IgD-negative memory B cell (primary cell): ENCODE data around the gene ZNF592. TPM values are rescaled to one million over a fixed set of nuclear protein-coding genes. Genes with fewer than 3 reads are reported as not detected.

Experiments used
- H3K27ac Mint-ChIP-seq, 3 donors: one replicate each; pipeline ENCODE4 v1.8.0; 2020 to 2022; ENCODE audit warnings: mild to moderate bottlenecking in 3 of 3, mixed read lengths in 3 of 3, moderate library complexity in 1 of 3
- H3K27me3 Mint-ChIP-seq: one replicate; pipeline ENCODE4 v1.8.0; 2021; ENCODE audit warnings: mixed read lengths
- H3K36me3 Mint-ChIP-seq: one replicate; pipeline ENCODE4 v1.8.0; 2020; ENCODE audit warnings: mild to moderate bottlenecking, mixed read lengths
- H3K4me1 Mint-ChIP-seq, 3 donors: one replicate each; pipeline ENCODE4 v1.8.0; 2020 to 2022; ENCODE audit warnings: mixed read lengths in 3 of 3, mild to moderate bottlenecking in 1 of 3
- H3K4me3 Mint-ChIP-seq, 4 donors: one replicate each; pipeline ENCODE4 v1.8.0; 2020 to 2022; ENCODE audit warnings: mild to moderate bottlenecking in 4 of 4, mixed read lengths in 4 of 4, moderate library complexity in 3 of 4
- H3K9me3 Mint-ChIP-seq, 3 donors: one replicate each; pipeline ENCODE4 v1.8.0; 2020 to 2021; ENCODE audit warnings: mixed read lengths in 3 of 3, mild to moderate bottlenecking in 1 of 3
- polyA plus RNA-seq: library from polyadenylated mRNA; unstranded; fragments of 300-500 nt; fragmentation: Illumina TruSeq; gene quantifications from one replicate; pipeline ENCODE4 v1.2.3, GENCODE V29; 2021

The ZNF592 gene
- polyA plus RNA-seq, 1 donor from 2014 or later, result 11.9 TPM

DNA sequence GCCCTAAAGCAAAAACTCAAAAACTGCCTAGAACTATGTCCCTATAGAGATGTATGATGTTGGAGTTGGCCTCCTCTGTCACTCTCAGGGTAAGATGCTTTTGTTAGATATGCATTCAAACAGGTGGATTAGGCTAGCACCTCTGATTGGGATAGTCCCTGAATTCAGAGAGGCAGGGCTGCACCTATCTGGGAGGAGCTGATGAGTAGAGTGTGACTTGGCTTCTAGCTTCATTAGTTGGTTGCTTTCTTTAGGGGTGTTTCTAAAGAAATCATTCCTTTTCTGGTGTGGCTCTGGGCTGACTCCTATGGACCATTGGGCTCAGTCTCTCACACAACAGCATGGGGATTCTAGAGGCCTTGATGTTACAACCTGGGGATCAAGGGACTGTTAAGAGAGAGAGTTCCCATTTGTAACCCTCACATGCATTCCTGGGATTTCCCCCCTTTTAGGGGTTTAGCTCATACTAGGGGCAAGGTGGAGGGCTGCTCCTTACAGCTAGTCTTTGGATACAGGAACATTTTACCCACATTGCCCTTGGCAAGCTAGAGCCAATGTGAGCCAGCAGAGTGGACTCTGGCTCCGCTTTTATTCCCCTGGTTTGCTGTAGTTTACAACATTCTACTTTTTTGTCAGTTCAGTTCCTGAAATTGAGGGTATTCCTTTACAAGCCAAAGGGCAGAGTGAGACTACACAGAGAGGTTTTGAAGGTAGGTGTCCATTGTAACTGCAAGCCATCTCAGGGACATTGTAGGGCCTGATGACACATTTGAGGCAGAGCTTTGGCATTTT is 7.5 kb downstream of the ZNF592 start:
- Mint-ChIP-seq H3K9me3 (no peaks in the 10 kb centered on the region), H3K27ac (no peak overlapping the region), H3K4me1 (peaks cover 38 to 48% (median 40%) of the 10 kb centered on the region in 3 donors), H3K4me3 (peak overlapping the region in 1 of 4 donors; percentile 63), H3K27me3 (no peaks in the 10 kb centered on the region), H3K36me3 (peaks cover 7% of the 10 kb centered on the region)

DNA sequence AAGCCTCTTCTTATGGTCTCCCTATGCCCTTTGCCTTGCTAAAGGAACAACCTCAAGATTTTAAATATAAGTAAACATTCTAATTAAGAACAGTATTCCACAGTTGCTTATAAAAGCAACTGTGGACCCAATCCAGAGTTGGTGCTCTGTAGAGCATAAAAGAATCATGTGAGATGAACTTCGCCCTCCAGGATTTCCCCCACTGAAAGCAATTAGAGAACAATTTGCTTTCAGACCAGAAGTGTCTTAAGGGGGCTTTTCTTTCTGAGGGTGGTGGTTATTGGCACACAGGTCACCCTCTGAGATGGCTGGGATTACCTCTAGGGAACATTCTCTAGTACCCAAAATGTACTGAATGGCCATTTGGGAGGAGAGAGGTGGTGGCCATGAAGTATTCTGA is 10.6 kb downstream of the ZNF592 start:
- Mint-ChIP-seq H3K9me3 (no peaks in the 10 kb centered on the region), H3K27me3 (no peaks in the 10 kb centered on the region), H3K4me3 (no peak overlapping the region), H3K27ac (peak overlapping the region in 1 of 3 donors; percentile 80), H3K4me1 (peaks cover 23 to 26% (median 23%) of the 10 kb centered on the region in 3 donors), H3K36me3 (peaks cover 1% of the 10 kb centered on the region)

DNA sequence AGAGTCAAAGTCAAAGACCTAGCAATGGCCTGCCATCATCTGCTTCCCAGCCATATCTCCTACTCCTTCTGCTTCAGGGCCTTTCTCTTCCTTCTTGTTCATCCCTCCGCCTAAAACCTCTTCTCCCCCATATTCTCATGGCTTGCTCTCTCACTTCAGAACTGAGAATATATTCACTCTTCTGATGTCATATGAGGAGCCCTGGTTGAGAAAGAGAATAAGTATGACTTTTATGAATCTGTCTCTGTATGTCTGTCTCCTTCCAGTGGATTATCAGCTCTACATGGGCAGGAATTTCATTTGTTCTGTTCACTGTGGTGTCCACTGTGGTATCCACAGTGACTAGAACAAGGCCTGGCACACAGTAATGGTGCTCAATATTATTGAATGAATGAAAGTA is 11.8 kb downstream of the ZNF592 start:
- Mint-ChIP-seq H3K27me3 (no peaks in the 10 kb centered on the region), H3K9me3 (no peaks in the 10 kb centered on the region), H3K36me3 (peaks cover 4% of the 10 kb centered on the region), H3K27ac (no peak overlapping the region), H3K4me1 (peaks cover 26 to 33% (median 29%) of the 10 kb centered on the region in 3 donors), H3K4me3 (no peak overlapping the region)

DNA sequence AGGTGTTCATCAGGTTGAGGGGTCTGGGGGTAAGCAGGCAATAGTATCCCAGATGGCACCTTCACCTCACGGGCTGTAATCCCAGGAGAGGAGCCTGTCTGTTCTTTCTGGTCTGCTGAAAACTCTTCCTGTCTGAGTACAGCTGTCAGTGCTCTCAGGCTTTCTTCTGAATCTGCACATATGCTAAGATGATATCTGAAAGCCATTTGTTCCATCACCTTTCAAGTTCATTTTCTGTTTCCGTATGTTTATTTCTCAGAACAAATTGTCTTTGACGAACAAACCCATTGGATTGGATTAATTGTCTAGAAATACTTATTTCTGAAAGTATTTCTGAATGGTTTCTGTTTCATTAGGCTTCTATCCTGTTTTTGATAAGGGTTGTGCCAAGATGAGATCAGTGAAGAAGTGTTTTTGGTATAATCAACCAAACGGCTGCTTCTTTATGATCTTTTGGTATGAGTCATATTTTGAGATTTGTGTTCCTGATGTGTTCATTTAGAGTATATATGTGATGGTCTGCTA is 13.3 kb downstream of the ZNF592 start:
- Mint-ChIP-seq H3K4me3 (no peak overlapping the region), H3K4me1 (peaks cover 19 to 29% (median 24%) of the 10 kb centered on the region in 3 donors), H3K9me3 (no peaks in the 10 kb centered on the region), H3K27ac (no peak overlapping the region), H3K36me3 (peaks cover 4% of the 10 kb centered on the region), H3K27me3 (no peaks in the 10 kb centered on the region)

DNA sequence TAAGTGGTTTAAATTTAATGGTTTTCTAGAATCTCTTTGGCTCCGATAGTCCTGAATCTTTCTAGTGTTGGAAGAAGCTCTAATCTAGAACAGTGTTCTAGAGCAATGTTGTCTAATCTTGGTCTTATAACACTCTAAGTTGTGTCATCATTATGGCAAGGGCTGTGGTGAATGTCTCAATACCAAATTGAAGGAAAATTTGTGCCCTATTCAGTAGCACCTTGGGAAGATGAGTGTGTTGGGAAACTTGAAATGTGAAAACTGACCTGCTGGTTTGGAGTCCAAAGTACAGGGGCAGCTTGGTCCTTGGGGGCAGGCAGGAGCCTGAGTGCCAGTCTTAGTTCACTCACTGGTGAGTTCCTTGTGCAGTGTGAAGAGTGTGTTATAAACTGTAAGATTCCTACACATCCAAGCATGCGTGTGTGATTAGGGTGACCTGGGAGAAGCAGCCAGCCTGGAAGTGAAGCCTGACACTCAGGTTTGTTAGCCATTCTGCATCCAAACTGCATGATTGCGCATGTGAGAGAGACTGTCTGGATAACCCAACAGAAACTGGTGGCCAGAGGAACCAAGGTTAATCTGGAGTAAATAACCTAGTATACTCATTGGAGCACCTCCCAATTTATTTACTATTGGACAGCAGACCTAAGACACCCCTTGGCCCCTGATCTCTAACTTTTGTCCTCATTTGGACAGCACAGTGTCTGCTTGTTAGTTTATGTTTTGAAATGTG is 14.6 kb downstream of the ZNF592 start:
- Mint-ChIP-seq H3K4me1 (peaks cover 19 to 29% (median 22%) of the 10 kb centered on the region in 3 donors), H3K4me3 (no peak overlapping the region), H3K9me3 (no peaks in the 10 kb centered on the region), H3K27me3 (no peaks in the 10 kb centered on the region), H3K27ac (no peak overlapping the region), H3K36me3 (peaks cover 8% of the 10 kb centered on the region)

DNA sequence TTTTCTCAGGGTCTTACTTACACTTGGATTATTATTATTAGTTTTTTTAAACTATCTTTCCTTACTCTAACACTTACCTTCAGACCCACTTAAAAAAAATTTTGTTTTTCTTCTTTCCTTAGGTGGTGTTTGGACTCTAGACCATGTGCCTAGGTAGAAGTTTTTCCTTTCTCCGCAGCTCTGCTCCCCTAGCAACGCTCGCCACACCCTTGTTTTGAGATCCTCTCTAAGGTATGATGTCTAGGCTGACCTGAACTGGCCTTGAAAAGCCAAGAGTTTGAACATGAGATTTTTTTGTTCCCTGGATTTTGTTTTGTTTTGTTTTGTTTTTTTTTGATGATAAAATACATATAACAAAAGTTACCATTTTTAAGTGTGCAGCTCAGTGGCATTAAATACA is 16.2 kb downstream of the ZNF592 start:
- Mint-ChIP-seq H3K4me3 (no peak overlapping the region), H3K27ac (peak overlapping the region in 2 of 3 donors; percentile 28 to 76), H3K4me1 (peaks cover 16 to 26% (median 18%) of the 10 kb centered on the region in 3 donors)

DNA sequence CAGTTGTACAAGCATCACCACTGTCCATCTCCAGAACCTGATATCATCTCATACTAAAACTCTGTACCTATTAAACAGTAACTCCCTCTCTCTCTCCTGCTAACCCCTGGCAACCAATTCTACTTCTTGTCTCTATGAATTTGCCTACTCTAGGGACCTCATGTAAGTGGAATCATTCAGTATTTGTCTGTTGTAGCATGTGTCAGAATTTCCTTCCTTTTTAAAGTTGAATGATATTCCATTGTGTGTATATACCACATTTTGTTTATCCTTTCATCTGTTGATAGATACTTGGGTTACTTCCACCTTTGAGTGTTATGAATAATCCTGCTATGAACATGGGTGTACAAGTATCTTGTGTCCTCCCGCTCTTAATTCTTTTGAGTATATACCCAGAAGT is 16.6 kb downstream of the ZNF592 start:
- Mint-ChIP-seq H3K9me3 (no peaks in the 10 kb centered on the region), H3K27me3 (no peaks in the 10 kb centered on the region), H3K36me3 (peaks cover 15% of the 10 kb centered on the region), H3K27ac (peak overlapping the region in 1 of 3 donors; percentile 28), H3K4me3 (no peak overlapping the region), H3K4me1 (peaks cover 16 to 25% (median 17%) of the 10 kb centered on the region in 3 donors)

More for the DNA sequence above, 16.2 kb downstream of the ZNF592 start:
- Mint-ChIP-seq H3K36me3 (peaks cover 12% of the 10 kb centered on the region), H3K9me3 (no peaks in the 10 kb centered on the region), H3K27me3 (no peaks in the 10 kb centered on the region)

DNA sequence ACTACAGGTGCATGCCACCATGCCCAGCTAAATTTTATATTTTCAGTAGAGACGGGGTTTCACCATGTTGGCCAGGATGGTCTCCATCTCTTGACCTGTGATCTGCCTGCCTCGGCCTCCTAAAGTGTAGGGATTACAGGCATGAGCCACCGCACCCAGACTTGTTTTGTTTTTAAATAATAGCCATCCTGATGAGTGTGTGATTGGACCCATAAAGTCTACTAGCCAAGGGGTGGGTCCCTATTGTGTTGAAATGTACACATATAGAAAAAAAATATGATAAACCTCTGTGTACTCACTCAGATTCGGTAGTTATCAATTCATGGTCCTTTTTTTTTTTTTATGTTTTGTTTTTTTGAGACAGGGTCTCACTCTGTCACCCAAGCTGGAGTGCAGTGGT is 17.3 kb downstream of the ZNF592 start:
- H3K4me1 Mint-ChIP-seq, result peaks cover 18 to 26% (median 20%) of the 10 kb centered on the region in 3 donors
- no peak overlapping the region for H3K4me3 Mint-ChIP-seq
- no peaks in the 10 kb centered on the region for H3K27me3 Mint-ChIP-seq
- H3K36me3 Mint-ChIP-seq, result peaks cover 17% of the 10 kb centered on the region
- no peaks in the 10 kb centered on the region for H3K9me3 Mint-ChIP-seq
- H3K27ac Mint-ChIP-seq, result no peak overlapping the region

DNA sequence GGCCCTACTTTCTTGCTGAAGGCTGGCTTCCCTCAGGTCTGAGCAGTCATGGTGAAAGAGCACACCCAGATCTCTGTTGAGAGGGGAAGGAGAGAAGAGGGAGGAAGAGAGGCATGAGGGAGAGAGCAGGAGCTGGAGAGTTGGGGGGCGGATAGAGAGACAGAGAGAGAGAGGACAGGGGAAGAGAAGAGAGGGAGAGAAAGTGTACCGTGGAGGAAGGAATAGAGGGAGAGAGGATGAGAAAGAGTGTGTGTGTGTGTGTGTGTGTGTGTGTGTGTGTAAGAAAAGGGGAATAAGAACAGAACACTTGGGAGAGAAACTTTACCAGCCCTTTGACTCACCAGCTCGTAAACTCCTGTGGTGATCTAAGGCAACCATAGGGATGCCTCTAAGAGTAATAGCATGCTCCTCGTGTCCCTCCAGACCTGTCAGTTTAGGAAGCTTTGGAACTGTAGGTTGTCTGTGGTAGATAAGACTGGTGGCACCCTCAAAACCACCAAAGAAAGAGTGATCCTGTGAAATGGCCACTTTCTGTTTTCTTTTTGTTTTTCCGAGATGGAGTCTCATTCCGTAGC is 18.2 kb downstream of the ZNF592 start:
- Mint-ChIP-seq H3K27ac (peak overlapping the region in 1 of 3 donors; percentile 40), H3K4me1 (peaks cover 22 to 33% (median 23%) of the 10 kb centered on the region in 3 donors), H3K27me3 (no peaks in the 10 kb centered on the region), H3K4me3 (no peak overlapping the region), H3K36me3 (peaks cover 17% of the 10 kb centered on the region), H3K9me3 (no peaks in the 10 kb centered on the region)

DNA sequence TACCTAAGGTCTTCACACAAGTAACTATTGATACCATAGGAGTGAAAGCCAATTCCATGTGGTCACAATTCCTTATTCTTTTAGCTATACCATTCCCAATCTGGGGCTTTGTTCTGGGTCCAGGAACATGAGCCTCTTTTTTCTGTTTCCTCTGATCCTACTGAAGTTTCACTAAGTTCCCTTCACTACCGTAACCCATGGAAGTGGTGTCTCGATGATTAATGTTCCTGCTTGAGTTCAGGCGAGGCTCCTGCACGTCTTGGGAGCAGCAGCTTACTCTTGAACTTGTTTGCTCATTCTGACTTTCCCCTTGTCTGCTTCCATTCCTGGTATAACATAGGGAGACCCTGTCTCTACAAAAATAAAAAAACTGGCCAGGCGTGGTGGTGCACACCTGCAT is 23.6 kb downstream of the ZNF592 start:
- H3K4me3 Mint-ChIP-seq, result no peak overlapping the region
- H3K4me1 Mint-ChIP-seq, result peaks cover 21 to 23% (median 23%) of the 10 kb centered on the region in 3 donors
- peaks cover 0 to 4% (median 0%) of the 10 kb centered on the region in 3 donors for H3K9me3 Mint-ChIP-seq
- peaks cover 14% of the 10 kb centered on the region for H3K36me3 Mint-ChIP-seq
- peak overlapping the region in 2 of 3 donors; percentile 52 to 87 for H3K27ac Mint-ChIP-seq
- no peaks in the 10 kb centered on the region for H3K27me3 Mint-ChIP-seq

DNA sequence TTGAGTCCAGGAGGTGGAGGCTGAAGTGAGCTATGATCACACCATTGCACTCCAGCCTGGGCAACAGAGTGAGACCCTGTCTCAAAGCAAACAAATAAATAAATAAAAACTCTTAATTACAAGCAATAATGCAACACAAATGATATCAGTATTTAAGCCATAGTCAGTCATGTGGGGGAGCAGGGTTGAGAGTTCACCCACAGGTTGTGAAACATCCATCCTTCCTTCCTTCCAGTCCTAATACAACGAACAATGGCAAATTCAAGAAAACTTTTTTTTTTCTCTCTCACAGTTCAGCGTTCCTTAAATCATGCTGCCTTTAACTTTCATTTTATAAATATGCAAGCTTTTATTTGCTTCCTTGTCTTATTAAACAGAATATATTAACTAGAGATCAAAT is 24.1 kb downstream of the ZNF592 start:
- H3K4me1 Mint-ChIP-seq, result peaks cover 21 to 23% (median 23%) of the 10 kb centered on the region in 3 donors
- H3K4me3 Mint-ChIP-seq, result no peak overlapping the region
- H3K36me3 Mint-ChIP-seq, result peaks cover 11% of the 10 kb centered on the region
- no peaks in the 10 kb centered on the region for H3K27me3 Mint-ChIP-seq
- H3K27ac Mint-ChIP-seq, result peak overlapping the region in 1 of 3 donors; percentile 87
- peaks cover 0 to 4% (median 0%) of the 10 kb centered on the region in 3 donors for H3K9me3 Mint-ChIP-seq

DNA sequence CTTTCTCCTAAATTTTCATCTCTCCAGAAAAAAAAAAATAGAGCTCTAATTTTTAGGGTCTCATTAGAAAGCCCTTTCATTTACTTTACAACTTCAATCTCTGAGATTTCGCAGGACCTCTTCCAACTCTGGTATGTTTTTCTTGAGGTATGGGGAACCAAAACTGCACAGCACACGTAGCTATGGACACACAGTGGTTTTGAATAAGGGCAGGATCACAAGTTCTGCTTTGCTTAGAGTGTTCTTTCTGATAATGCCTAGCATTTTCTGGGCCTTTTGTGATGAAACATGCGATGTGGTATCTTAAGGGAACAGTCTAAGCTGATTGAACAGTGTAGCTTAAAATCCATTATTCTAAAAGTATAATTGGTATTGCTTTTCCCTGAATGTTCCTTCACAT is 25.3 kb downstream of the ZNF592 start:
- Mint-ChIP-seq H3K27me3 (no peaks in the 10 kb centered on the region), H3K4me1 (peaks cover 21 to 28% (median 27%) of the 10 kb centered on the region in 3 donors), H3K36me3 (peaks cover 9% of the 10 kb centered on the region), H3K9me3 (peaks cover 0 to 4% (median 0%) of the 10 kb centered on the region in 3 donors), H3K27ac (peak overlapping the region in 1 of 3 donors; percentile 30), H3K4me3 (no peak overlapping the region)

DNA sequence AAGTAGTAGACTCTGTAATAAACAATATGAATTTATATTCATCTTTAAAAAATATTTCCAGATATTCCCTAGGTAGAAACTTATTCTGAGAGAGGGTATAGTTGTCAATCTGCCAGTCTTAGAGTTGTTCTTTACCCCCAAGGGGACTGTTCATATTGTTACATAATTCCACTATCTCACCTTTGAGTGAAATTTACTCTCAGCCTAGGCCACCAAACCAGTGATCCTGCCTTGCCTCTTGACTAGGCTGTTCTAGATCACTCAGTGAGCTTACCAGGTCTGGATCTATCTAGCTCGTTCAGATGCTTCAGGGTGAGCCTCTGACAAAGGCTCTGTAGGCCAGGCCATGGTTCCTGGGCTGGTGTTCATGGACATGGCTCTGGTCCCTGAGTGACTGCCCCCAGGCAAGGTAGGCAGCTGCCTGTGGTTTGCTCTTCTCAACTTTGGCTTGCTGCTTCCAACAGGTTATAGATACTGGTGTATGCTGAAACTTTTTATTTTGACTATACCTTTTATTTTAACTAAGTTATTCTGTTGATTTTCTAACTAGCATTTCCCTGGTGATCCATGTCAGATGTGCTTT is 27.6 kb downstream of the ZNF592 start:
- H3K4me1 Mint-ChIP-seq, result peaks cover 11 to 26% (median 17%) of the 10 kb centered on the region in 3 donors
- no peaks in the 10 kb centered on the region for H3K36me3 Mint-ChIP-seq
- H3K27ac Mint-ChIP-seq, result peak overlapping the region in 1 of 3 donors; percentile 67
- H3K27me3 Mint-ChIP-seq, result no peaks in the 10 kb centered on the region
- H3K4me3 Mint-ChIP-seq, result no peak overlapping the region
- H3K9me3 Mint-ChIP-seq, result peaks cover 0 to 4% (median 0%) of the 10 kb centered on the region in 3 donors

DNA sequence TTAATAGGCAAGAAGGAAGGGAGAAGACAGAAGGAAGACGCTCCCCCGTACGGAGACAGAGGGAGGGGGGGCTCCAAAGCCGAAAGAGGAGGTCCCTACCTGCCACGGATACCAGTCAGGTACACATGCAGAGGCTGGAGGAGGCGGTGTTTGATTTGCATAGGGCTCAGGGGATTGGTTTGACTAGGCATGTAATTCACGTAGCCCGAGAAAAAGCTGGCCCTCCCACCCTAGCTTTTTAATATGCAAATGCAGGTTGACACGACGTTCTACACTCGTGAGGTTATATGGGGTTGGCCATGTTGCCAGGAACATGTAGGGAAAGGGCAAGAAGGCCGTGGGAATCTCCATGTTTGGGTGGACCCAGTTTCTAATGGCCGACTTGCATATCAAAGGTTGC is 29.8 kb downstream of the ZNF592 start:
- H3K27ac Mint-ChIP-seq, result peak overlapping the region in 1 of 3 donors; percentile 15
- peaks cover 0 to 4% (median 0%) of the 10 kb centered on the region in 3 donors for H3K9me3 Mint-ChIP-seq
- no peaks in the 10 kb centered on the region for H3K27me3 Mint-ChIP-seq
- H3K4me3 Mint-ChIP-seq, result peak overlapping the region in 1 of 4 donors; percentile 72
- peaks cover 11 to 17% (median 13%) of the 10 kb centered on the region in 3 donors for H3K4me1 Mint-ChIP-seq
- no peaks in the 10 kb centered on the region for H3K36me3 Mint-ChIP-seq
